Measurements from ENCODE around the gene LCLAT1. TPM values are rescaled to one million over a fixed set of nuclear protein-coding genes. Genes with fewer than 3 reads are reported as not detected.

The LCLAT1 gene
- total and polyA plus RNA-seq, 2 of the 4 experiments (the other 2 are of a cell fraction) = 7.5 to 11.5 TPM

- H3K4ac ChIP-seq (ENCODE audit: low read depth, low read length) = no peak overlapping the region
- no peak overlapping the region for H3K14ac ChIP-seq (replicated peaks; ENCODE audit: low read depth, low read length)
- TF ChIP-seq NFE2L2 (IDR thresholded peaks at IDR 0.05; ENCODE audit: low read depth, low read length) (no peak), MAZ (IDR thresholded peaks at IDR 0.05; ENCODE audit: borderline replicate concordance, low read depth, low read length) (no peak), USF2 (IDR thresholded peaks at IDR 0.05; ENCODE audit: low read depth, low read length) (no peak), RFX5 (IDR thresholded peaks at IDR 0.05; ENCODE audit: low read depth, low read length) (no peak), CHD1 (IDR thresholded peaks at IDR 0.05; ENCODE audit: low read depth, low read length) (no peak), CEBPB (IDR thresholded peaks at IDR 0.05; ENCODE audit: low read depth, low read length) (no peak), RCOR1 (IDR thresholded peaks at IDR 0.05; ENCODE audit: insufficient replicate concordance, low read length) (no peak)
- no peaks in the 10 kb centered on the region; a peak in 1 of 4 replicates for H3K79me1 ChIP-seq (ENCODE audit: low read depth in 1 of 2, low read length in 2 of 2)
- H2BK20ac ChIP-seq (ENCODE audit: low read depth, low read length) = no peak overlapping the region
- DNase-seq = no peak
- no peak overlapping the region for H2AK9ac ChIP-seq (replicated peaks; ENCODE audit: low read depth, low read length, poor library complexity)
- H3K23ac ChIP-seq (ENCODE audit: low read depth, low read length) = no peak overlapping the region
- H4K8ac ChIP-seq (ENCODE audit: low read depth in 2 of 2, low read length in 2 of 2) = no peak overlapping the region
- H2BK120ac ChIP-seq (ENCODE audit: low read depth, low read length) = no peak overlapping the region
- ATAC-seq (ENCODE audit: low read depth) = no peak
- H3K9me3 ChIP-seq (ENCODE audit: control insufficient read depth, insufficient read depth, low read length) = no peaks in the 10 kb centered on the region
- no peak overlapping the region for H4K91ac ChIP-seq (ENCODE audit: insufficient read depth, low read depth, low read length)
- no peak overlapping the region for H3K9ac ChIP-seq (ENCODE audit: low read depth, low read length)
- no peak overlapping the region for H4K5ac ChIP-seq (ENCODE audit: low read depth, low read length)
- BruUV-seq (replicated peaks) = no TSS peak
- intact Hi-C loops (cut with micrococcal nuclease) (no loop called here), in situ Hi-C loops (cut with MboI; ENCODE audit: low sequenced_read_pairs) (no loop called here), dilution Hi-C loops (cut with HindIII; ENCODE audit: low sequenced_read_pairs, unreplicated experiment) (no loop called here)
- H2AFZ ChIP-seq (replicated peaks; ENCODE audit: low read length, poor library complexity) = no peak overlapping the region
- no peak overlapping the region for H3K56ac ChIP-seq (ENCODE audit: extremely low read depth, insufficient read depth, low read length)
- POLR2A ChIA-PET (ENCODE audit: unreplicated experiment) = no interaction called here
- H3K4me3 ChIP-seq (ENCODE audit: insufficient read depth, low read depth, low read length) = no peak overlapping the region
- no peak overlapping the region for H2BK5ac ChIP-seq (ENCODE audit: low read depth, low read length, poor library complexity, severe bottlenecking)
- peaks cover 2% of the 10 kb centered on the region; the same call in 1 of the 2 replicates for H3K36me3 ChIP-seq (ENCODE audit: control insufficient read depth, insufficient read depth, low read length)
- no peaks in the 10 kb centered on the region; the same call in 1 of the 2 replicates for H3K4me1 ChIP-seq (ENCODE audit: control insufficient read depth, insufficient read depth, low read length)
- no peak overlapping the region for H3K18ac ChIP-seq (ENCODE audit: low read depth, low read length)
- H3K27ac ChIP-seq (ENCODE audit: insufficient read depth, low read length) = no peak overlapping the region
- H3K27me3 ChIP-seq (ENCODE audit: control insufficient read depth, insufficient read depth, low read length) = no peaks in the 10 kb centered on the region
- no peaks in the 10 kb centered on the region for H4K20me1 ChIP-seq (ENCODE audit: insufficient read depth, low read length)
- no peaks in the 10 kb centered on the region; the same call in 1 of the 2 replicates for H3K9me1 ChIP-seq (ENCODE audit: insufficient read depth, low read length)
- no peak overlapping the region for H3K4me2 ChIP-seq (ENCODE audit: low read depth, low read length)
- no peak overlapping the region for H2AK5ac ChIP-seq (ENCODE audit: low read depth, low read length)
- CTCF ChIA-PET = no interaction called here
- no peak overlapping the region for H2BK15ac ChIP-seq (ENCODE audit: low read depth, low read length)
- no CpG with 5 or more reads among the region's 1 CpG for WGBS, 2 experiments (ENCODE audit: extremely low coverage in 2 of 2, insufficient read length in 1 of 2)
These were observed 154.3 kb downstream of the LCLAT1 start for GRCh38 chr2:30601375-30601774.
